IMR-90 (cell line): ENCODE measurements around the gene PSENEN.

Experiments used
- POLR2A ChIP-seq: IDR thresholded peaks from 2 replicates; pipeline ENCODE4 v1.6.1; 2012; ENCODE audit warnings: mild to moderate bottlenecking, low read depth, low read length
- TF ChIP-seq, protein P1 (sequence below): conservative IDR thresholded peaks from 2 replicates; pipeline ENCODE4 v1.5.1; 2012; ENCODE audit warnings: mild to moderate bottlenecking, low read depth, low read length, improper control_type of control experiment

DNA sequence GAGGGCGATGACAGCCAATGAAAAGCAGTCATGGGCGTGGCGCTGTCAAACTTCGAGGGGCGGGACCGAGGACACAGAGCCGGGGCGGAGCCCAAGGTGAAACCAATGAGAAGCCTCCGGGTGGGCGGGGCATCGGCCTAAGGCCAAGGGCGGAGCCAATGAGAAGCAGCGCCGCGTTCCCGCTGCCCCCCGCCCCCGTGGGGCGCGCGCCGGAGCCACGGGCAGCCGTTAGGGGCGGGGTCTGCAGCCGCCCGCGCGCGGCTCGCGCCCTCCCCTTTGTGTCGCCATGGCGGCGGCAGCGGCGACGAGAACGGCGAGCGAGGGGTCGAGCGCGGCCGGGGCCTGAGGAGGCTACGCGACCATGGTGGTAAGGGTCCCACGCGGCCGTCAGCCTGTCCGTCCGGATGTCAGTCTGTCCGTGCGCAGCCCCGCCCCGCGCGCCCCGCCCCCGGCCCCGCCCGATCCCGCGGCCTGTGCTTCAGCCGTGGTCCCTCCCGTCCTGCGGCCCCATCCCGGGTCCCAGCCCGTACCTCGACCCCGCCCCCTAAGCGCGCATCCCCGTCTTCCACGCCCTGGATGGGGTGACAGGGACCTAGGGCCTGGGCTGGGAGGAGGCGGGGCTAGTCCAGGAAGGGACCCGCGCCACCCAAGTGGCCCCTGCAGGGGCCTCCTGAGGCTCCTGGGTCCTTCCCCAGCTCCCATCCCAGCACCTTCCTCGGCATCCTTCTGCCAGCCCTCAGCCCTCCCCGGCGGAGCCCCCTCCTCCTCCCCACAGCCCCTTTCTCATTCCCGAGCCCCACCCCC is 30.0 kb downstream of the PSENEN start, which contains the start of gene ARHGAP33:
- TF ChIP-seq, protein P1, sequence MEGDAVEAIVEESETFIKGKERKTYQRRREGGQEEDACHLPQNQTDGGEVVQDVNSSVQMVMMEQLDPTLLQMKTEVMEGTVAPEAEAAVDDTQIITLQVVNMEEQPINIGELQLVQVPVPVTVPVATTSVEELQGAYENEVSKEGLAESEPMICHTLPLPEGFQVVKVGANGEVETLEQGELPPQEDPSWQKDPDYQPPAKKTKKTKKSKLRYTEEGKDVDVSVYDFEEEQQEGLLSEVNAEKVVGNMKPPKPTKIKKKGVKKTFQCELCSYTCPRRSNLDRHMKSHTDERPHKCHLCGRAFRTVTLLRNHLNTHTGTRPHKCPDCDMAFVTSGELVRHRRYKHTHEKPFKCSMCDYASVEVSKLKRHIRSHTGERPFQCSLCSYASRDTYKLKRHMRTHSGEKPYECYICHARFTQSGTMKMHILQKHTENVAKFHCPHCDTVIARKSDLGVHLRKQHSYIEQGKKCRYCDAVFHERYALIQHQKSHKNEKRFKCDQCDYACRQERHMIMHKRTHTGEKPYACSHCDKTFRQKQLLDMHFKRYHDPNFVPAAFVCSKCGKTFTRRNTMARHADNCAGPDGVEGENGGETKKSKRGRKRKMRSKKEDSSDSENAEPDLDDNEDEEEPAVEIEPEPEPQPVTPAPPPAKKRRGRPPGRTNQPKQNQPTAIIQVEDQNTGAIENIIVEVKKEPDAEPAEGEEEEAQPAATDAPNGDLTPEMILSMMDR: no peak
- 0 out of 2 replicates have a peak, but pooled peaks have one; percentile 46 for TF ChIP-seq POLR2A
